NCI-H2081 treated with DMSO at 0.1 percent for 48 hours (cell line): ENCODE results near the gene ADAMTSL5.

Experiments used
- DNase-seq: peaks from one replicate; lab custom pipeline; 2025; lab: John Stamatoyannopoulos, UW

ADAMTSL5 gene

DNA sequence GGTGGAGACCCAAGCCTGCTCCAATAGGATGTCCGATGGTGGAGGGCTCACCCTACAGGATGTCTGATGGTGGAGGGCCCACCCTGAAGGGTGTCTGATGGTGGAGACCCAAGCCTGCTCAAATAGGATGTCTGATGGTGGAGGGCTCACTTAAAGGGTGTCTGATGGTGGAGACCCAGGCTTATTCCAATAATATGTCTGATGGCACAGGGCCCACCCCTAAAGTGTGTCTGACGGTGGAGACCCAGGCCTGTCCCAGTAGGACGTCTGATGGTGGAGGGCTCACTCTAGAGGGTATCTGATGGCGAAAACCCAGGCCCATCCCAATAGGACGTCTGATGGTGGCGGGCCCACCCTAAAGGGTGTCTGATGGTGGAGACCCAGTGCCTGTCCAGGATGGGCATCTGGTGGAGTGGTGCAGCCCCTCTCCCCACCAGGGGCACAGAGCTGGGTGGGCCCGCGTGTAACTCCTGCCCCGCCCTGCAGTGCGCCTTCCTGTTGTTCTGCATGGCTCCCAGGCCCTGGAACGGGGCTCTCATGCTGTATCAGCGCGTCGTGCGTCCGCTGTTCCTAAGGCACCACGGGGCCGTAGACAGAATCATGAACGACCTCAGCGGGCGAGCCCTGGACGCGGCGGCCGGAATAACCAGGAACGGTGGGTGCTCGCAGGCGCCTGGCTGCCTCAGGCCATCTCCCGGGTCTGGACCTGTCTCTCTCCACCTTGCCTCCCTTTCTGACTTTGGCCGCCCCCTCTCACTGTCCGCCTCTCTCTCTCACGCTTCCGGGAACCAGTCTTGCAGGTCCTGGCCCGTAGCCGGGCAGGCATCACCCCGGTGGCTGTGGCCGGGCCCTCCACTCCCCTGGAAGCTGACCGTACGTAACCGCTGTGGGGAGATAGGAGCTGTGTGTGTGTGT lies 16.8 kb downstream of the ADAMTSL5 start:
- no peak for DNase-seq

DNA sequence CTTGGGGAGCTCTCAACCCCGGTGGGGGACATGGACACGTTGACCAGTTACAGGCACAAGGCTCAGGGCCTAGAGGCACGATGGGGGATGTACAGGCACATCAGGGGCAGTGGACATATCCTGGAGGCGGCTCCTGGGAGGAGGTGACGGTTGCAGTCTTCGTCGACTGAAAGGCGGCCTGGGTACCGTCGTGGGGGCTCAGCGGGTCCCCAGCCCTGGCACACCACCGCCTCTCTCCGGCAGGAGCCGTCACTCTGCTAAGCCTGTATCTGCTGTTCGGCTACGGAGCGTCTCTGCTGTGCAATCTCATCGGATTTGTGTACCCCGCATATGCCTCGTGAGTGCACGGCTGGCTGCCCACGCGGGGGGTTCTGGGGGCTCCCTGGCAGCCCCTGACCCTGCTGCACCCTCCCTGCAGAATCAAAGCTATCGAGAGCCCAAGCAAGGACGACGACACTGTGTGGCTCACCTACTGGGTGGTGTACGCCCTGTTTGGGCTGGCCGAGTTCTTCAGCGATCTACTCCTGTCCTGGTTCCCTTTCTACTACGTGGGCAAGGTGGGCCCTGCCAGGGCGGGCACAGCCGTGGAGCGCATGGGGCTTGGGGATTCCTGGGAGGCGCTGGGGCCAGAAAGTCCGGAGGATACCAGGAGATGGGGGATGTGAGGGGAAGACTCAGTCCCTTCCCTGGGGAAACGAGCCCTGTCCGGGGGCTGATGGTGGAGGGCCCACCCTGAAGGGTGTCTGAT lies 17.6 kb downstream of the ADAMTSL5 start:
- no peak for DNase-seq

DNA sequence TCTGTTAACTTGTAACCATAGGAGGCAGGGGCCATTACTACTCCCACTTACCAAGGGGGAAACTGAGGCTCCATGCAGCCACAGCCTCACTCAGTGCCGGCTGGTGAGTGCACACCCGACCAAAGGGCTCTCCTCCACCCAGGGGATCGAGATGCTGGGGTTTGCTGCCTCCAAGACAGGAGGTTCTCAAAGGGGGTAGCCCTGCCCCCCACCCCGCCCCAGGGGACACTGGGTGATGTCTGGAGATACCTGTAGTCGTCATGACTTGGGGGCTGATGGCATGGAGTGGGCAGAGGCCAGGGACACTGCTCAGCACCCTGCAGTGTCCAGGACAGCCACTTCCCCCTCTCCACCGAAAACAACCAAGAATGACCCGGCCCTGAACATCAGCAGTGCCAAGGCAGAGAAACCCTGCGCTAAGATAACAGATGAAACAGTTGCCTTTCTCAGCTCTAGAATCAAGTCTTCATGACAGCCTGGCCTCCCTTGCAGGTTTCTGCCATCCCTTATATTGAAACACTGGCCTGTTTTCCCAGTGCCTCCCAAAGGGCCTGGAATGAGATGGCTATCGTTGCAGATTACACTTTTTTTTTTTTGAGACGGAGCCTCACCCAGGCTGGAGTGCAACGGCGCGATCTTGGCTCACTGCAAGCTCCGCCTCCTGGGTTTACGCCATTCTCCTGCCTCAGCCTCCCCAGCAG lies 18.6 kb downstream of the ADAMTSL5 start:
- DNase-seq = no peak

DNA sequence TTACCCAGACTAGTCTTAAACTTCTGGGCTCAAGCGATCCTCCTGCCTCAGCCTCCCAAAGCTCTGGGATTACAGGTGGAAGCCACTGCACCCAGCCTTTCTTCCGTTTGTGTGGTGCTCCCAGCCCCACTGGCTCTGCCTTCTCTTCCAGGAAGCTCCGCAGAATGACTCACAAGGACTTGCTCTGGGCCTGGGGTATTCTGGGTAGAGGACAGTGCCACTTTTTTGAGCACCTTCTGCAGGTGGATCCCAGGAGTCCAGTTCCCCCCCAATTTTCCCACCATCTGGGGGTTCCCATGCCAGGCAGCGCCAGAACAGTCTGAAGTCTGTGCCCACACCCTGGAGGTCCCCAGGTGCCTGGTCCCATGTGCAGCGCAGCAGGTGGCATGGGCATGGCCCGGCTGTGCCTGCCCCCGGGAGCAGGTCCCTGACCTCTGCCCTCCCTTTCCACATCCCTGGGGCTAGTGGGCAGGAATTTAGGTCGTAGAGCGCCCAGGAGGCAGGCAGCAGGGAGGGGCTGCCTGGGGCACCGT lies 20.3 kb downstream of the ADAMTSL5 start:
- DNase-seq = no peak

DNA sequence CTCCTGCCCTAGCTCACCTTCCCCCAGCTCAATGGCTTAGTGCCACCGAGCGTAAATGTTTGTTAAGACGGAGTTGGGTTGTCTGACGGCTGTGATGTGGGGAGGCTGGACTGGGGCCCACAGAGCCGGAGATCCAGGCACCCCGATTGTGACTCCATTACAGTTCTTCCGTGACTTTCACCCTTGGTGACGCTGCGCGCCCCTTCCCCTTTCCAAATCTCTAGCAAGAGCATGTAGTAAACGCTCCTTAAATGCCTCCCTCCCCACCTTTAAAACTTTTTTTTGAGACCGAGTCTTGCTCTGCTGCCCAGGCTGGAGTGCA lies 21.0 kb downstream of the ADAMTSL5 start:
- no peak for DNase-seq

DNA sequence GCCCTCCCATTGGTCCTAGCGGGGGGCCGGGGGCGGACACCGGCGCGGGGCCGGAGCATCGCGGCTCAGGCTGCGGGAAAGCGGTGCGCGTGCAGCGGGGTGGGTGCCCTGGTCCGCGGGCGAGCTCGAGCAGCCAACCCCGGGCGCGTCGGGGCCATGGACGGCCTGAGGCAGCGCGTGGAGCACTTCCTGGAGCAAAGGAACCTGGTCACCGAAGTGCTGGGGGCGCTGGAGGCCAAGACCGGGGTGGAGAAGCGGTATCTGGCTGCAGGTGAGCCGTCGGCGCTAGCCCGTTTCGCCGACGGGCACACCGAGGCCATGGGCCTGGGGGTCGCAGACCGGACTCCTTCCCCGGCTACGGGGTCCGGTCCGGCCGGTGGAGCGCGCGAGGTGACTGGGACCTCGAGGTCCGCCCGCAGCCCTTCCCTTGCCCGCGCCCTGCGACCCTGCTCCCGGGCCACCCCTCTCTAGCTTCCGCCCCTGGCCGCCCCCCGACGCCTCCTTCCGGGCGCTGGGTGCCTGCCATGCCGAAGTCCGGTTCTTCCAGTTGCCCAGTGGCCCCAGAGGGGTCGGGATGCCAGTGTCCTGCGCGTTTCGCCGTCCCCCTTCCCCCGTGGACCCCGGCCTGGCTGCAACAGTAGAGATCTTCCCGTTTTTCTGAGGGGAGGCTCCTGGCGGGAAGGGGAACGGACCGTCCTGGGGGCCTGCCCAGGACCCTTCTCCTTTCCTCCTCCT lies 21.5 kb downstream of the ADAMTSL5 start, which contains the start of gene REEP6:
REEP6 (plus strand) TSS at position 68 of the 735 bp plus-strand sequence; CDS start at position 157, 89 bp downstream.
- no peak for DNase-seq

DNA sequence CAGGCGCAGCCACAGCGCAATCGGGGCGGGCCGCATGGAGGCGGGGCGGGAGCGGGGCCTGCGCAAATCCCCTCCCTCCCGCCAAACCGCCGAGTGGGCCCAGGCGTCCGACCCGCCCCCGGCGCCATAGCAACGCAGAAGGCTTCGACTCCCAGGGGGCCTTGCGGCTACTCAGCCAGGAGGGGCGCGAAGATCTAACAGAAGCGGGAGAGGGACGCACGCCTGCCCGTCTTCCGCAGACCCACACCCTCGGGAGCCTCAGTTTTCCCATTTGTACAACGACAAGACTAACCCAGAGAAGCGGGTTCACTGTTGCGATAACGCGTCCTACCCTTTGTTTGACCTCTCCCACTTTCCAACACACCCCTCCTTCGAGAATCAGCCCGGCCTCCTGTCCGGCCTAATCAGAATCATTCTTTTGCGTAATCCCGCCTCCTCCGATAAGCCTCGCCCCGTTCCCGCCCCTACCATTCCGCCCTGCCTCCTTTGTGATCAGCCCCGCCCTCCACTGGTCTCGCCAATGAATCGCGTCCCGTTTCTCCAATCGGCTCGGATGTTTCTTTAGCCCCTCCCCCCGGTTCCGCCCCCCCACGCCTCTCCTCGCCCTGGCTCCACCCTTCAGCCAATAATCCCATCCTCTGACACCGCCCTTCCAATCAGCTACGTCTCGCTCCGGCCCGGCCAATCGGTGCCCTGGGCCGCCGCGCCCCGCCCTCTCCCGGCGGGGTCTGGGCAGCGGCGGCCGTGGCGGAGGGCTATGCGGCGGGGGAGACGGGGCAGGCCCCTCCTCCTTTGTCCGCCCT lies 22.3 kb downstream of the ADAMTSL5 start, which contains the start of gene PCSK4:
PCSK4 (minus strand) TSS at position 40 of the 803 bp plus-strand sequence; CDS start at position 36, 4 bp downstream.
- peak; percentile 94 for DNase-seq

DNA sequence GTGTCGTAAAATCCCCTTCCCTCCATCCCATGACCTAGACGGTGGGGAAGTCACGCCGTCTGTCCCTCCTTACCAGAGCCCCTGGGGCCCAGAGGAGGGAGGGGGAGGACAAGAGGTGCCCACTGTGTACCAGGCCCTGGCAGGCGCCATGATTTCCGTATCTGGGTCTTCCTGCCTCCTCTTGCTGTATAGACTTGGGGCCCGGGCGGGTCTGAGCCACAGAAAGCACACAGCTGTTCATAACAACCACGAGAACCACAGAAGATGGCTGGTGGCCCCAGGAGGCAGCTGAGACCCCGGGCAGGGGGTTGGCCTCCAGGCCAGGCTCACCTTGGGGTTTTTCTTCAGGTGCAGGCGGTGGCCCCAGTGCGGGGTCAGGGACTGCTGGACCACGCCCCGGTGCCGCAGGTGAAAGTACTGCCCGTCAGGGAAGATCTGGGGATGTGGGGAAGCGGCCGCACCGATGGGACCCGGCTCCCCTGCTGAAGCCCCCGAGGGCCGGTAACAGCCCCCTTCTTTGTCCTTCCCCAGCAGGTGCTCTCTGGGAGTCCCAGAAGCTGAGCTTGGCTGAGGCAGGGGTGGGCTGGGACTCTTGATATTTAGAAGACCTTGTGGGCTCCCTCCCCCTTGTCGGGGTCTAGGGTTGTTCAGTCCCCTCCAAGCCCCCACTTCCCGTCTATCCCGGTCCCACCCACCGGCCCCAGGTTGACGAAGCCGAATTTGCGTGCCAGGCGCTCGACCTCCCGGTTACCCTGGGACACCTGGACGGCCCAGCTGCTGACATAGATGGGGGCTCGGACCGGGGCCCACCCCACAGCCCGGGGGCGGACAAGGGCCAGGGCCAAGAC lies 23.1 kb downstream of the ADAMTSL5 start:
- DNase-seq = no peak

DNA sequence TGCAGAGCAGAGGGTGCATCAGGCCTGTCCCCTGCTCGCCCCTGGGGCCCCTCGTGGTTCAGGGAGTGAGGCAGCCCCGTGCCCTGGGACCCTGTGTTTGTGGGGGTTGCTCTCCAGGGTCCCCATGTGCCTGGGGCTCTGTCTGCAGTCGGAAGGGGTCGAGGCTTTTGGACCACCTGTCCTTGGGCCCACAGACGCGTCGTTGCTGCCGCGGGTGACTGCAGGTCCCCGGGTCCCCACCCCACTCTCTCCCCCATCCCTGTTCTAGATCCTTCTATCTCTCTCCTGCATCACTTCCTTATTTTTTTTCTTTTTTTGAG lies 24.6 kb downstream of the ADAMTSL5 start:
- DNase-seq = no peak

DNA sequence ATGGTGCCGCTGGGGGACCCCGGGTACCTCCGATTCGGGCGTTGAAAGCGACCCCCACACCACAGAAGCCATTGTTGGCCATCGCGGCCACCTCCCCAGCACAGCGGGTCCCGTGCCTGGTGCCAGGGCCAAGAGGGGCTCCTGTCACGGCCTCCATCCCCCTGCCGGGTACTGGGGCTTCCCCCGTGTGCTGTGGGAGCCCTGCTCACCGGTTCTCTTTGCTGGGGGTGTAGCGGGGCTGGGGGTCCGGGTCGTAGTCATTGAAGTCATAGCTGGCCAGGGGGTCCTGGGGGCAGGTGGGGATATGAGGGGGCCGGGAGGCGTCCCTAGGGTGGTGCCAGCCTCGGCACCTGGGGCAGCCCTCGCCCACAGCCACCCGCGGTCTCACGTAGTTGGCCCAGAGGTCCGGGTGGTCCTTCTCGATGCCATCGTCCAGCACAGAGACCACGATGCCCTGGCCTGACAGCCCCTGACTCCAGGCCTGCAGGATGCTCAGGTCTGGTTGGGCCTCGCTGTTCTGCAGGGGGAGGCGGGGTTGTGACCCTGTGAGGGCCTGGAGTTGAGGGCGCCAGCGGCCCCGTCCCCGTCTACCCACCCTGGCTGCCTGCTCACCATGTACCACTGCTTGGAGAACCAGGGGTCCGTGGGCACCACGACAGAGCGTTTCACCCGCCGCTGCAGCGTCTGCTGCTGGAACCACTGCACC lies 25.1 kb downstream of the ADAMTSL5 start:
- DNase-seq = no peak

DNA sequence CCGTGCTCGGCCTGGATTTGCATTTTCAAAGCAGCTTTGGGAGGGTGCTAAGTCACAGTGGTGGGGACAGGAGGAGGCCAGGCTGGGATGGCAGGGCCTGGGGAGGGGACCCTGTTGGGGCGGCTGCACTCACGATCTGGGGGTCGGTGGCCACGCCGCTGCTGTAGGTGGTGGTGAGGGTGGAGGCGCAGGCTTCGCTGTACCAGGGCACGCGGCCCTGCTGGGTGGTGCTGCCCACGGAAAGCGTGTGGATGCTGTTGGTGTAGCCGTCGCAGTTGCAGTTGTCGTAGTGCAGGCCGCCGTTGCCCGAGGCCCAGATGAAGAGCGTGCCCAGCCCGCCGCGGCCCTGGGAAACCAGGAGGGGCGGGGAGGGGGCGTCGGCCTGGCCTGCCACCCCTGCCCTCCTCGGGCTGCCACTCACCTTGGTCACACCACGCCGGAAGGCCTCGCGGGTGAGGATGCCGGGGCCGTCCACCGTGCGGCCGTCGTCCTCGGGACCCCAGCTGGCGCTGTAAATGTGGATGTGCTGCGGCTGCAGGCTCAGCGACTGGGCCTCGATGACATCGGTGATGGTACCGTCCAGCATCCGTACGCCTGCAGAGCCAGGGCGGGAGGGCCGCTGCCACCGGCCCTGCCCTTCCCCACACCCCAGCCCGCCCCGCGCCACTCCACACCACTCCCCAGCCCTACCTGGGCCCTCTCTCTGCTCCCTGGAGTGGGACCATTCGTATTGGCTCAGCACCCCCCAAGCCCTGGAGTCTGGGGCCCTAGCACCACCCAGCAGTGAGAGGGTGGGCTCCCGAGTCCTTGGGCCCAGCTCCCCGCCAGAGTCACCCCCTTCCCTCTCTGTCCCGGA lies 25.9 kb downstream of the ADAMTSL5 start:
- no peak for DNase-seq

DNA sequence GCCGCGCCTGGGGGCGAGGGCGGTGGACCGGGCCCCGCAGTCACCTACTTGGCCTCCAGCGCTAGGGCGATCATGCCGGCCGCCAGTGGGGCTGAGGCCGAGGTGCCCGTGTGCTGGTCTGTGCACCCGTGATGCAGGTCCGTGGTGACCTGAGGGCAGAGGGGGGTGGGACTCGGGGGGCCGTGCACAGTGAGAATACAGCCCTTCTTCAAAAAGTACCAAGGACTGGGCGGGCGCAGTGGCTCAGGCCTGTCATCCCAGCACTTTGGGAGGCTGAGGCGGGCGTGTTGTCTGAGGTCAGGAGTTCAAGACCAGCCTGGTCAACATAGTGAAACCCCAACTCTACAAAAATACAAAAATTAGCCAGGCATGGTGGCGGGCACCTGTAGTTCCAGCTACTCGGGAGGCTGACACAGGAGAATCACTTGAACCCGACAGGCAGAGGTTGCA lies 28.8 kb downstream of the ADAMTSL5 start:
- no peak for DNase-seq

DNA sequence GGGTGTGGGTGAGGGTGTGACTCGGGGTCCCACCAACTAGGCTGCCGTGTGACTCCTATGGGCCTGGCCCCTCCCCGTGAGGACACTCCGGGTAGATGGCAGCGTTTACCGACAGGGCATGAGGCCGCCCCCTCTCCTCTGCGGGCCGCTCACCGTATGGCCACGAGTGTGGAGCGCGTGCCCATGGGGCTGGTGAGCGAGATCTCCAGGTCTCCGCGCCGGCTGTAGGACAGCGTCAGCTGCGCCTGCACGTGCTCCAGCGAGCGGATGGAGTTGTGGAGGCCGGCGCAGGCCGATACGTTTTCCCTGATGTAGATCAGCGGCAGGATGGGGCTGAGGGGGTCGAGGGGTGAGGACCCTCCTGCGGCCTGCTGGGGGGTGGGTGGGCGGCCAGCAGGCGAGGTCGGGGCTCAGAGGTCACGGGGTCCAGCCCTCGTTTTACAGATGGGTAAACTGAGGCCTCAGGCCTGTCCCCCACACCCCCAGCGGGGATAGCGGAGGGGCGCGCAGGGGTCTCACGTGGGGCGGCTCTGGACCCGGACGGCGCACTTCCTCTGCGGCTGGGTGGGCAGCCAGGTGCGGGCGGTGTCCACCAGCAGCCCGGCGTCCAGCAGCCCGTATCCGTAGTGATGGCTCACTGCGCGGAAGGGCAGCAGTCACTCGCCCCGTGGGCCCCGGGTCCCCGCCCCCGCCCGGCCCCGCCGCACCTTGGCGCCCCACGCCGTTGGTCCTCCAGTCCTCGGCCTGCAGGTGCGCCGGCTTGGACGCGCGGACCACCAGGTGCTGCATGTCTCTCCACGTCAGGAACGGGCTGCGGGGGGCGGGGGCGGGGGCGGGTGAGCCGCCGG lies 29.5 kb downstream of the ADAMTSL5 start:
- no peak for DNase-seq

DNA sequence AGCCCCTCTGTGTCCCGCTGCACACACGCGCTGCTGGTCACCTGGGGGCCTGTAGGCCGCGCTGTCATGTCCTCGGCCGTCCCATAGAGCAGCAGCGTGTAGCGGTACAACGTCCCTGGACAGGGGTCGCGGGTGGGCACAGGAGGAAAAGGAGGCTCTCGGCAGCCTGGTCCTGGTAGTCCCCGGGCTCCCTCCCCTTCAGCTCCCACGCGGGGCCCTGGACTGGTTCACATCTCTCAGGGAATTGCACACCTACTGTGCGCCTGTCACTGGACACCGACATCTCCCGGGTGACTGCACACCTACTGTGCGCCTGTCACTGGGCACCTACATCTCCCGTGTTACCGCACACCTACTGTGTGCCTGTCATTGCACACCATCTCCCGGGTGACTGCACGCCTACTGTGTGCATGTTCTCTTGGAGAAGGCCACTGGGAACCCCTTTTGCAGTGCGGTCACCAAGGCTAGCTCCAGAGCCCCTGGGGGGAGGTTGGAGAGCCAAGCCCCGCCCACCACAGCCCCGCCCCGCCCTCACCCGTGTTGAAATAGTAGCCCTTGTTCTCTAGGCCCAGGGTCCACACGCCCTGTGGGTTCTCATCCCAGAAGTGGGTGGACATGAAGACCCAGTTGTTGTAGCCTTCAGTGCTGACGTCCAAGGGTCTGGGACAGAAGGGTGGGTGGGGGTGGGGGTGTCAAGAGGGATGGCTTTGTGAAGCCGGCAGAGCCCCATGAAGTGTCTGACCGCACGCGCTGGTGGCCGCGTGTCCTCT lies 30.3 kb downstream of the ADAMTSL5 start:
- DNase-seq = no peak

DNA sequence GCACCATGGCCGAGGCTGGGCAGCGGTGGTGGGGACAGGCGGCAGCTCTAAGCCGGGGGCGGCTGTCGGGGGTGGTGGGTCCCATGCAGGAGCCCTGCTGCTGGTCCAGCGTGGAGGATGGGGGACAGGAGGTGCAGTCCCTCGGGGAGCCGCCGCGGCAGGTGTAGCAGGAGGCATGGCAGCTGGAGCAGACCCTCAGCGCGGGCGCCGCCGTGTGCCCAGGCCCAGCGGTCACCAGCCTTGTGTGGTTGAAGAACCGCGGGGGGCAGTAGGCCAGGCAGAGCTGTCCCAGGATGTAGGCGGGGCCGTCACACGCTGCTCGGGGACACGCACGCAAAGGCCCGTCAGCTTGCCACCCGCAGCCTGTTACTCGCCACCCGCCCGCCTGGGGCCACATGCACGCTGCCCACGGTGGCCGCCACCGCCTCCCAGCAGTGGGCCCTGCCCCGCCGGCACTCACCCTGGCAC lies 30.9 kb downstream of the ADAMTSL5 start:
- no peak for DNase-seq

DNA sequence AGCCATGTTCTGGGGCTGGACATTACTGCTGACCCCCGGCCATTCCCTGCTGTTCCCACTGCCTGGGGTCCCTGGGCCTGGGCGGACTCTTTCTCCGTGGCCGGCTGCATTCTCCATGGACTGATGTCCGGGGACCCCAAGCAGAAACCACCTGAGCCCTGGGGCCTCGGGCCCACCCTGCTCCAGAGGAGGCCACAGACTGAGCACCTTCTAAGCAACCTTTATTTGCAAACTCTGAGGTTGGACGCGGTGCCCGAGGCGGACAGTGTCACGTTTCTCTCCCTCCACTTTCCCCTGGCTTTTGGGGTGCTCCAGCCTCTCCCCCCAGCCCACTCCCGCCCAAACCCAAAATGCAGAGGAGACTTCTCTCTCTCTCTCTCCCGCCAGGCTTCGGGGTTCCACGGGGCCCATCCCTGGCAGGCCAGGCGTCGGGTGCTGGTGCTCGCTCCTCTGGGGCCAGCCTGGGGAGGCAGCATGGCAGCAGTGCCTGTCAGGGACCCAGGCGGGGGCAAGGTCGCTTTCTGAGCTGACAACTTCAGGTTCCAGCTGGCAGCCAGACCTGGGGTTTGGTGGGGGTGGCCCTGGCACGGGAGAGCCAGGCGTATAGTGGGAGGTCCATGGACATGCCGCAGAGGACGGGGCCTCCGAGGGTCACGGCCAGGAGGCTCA lies 31.5 kb downstream of the ADAMTSL5 start:
- no peak for DNase-seq
